ENCODE results near the gene FLCN. TPM values are rescaled to one million over a fixed set of nuclear protein-coding genes. Genes with fewer than 3 reads are reported as not detected.

Gene FLCN
- total RNA-seq, 1 donor from 2014 or later = 73.7 TPM

DNA sequence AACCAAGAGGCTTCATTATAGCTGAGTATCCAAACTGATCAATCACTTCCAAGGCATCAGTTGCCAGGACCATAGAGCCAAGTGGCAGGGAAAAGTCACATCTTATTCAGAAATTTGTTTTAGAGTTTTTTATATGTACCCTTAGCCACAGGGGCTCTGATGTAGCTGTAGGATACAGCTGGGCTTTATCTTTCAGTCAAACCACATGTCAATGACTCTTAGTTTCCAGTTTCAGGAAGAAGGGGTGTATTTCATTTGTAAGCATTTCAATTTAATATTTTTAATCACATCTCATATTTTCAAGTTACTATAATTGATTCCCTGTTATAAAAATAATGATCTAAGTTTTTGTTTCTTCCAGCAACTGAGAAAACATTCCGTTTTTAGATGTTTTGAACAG, 2.9 kb upstream of the FLCN start:
- DNase-seq (ENCODE audit: extremely low read depth, low read depth, low spot score) = no peak

DNA sequence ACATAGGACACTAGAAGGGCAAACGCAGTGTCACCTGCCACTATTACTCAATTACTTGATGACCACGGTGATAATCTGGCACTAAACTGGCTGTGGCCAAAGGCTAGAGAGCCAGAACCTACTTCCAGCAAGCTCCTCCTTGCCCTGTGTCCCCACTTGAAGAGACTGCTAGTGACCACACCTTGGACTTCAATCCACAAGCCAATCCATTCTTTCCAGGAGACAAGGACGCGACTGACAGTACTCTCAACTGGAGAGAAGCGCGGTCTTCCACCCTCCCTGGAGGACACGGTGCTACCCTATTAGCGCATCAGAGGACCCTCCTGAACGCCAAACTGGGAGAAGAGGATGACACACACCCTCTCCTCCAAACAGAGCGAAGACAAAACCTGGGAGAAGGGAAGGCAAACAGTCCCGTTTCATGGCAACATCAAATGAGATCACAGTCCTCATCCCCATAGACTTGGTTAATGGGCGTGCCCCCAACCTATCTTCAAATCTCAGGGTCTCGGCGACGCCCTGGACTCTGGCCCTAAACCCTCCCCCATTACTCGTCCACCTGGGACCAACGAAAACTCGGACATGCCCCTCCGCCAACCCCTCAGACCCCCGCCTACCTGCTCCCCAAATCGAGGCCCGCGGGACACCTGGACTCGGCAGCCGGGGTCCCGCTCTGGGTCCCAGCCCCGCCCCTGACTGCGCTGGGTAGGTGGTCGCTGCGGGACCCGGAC, 508 bp downstream of the FLCN start:
- no peak for DNase-seq (ENCODE audit: extremely low read depth, low read depth, low spot score)

DNA sequence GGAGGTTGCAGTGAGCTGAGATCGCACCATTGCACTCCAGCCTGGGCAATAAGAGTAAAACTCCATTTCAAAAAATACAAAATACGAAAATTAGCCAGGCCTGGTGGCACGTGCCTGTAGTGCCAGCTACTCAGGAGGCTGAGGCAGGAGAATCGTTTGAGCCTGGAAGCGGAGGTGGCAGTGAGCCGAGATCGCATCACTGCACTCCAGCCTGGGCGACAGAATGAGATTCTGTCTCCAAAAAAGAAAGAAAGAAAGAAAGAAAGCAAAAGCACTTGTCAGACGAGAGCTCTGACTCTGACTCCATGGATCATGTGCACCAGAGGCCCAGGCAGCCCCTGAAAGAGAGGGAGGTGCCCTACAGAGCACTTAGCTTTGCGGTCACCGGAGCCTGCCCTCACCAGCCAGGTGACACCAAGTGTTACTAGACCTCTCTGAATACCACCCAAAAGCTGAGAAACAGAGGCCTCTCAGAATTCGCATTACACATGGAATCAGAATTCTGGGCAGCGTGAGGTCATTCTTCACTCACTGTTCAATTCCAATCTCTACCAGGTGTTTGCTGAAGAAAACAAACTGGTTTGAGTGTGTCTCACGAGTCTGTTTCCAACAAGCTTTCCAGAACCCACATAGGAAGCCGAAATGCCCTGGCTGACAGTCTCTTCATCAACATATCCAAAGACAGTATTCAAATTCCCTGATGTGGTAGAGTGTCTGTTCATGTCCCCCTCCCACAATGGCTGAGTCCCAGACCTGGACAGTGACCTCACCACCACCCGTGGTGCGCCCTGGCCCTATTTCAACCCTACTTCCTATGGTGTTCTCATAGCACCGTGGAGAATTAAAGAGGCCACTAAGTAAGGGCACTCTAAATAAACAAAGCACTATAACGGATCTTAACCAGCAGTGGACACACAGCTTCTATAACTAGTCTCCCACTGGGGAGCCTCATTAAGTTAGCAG, 1.5 kb downstream of the FLCN start:
- DNase-seq (ENCODE audit: extremely low read depth, low read depth, low spot score) = no peak

DNA sequence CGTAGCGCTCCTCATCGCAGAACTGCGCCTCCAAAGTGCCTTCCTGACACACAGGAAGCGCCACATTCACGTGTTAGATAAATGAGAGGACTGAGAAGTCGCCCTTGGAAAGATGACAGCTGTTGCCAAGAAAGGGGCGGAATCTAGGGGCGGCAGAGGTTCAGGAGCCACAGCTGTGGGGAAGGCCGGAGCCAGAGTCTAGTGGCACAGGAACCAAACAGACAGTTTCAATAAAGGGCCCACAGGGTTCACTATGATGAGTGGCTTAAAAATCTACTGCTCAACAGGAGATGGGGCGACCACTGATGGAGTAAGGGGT, 4.7 kb downstream of the FLCN start:
- DNase-seq (ENCODE audit: extremely low read depth, low read depth, low spot score) = no peak

DNA sequence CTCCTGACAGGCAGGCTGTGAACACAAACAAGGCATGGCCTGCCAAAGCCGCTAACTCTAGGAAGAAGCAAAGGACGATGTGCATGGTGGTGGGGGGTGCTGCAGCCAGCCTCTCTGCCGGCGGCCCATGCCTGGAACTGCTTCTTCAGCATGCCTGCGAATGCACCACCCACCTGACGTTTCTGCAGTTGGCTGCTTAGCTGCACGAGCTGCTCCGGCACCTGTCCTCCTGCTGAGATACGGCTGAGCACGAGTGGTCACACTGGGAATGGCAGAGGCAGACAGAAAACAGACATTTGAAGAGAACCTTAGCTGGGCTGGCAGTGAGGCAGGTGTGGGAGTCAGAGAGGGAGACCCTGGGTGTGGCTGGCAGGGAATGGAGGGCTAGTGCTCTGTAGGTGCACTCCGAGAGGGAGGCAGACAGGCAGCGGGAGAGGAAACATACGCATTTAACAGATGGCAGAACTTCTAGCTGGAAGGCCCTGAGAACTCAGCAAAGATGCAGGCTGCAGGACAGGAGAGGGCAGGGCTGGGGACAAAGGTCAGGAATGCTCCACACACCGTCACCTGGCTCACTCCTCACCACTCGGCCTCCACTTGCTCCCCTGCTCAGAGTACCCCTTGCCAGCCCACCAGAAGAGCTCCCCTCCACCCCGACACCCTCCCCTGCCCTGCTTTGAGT, 5.2 kb downstream of the FLCN start:
- DNase-seq (ENCODE audit: extremely low read depth, low read depth, low spot score) = no peak

DNA sequence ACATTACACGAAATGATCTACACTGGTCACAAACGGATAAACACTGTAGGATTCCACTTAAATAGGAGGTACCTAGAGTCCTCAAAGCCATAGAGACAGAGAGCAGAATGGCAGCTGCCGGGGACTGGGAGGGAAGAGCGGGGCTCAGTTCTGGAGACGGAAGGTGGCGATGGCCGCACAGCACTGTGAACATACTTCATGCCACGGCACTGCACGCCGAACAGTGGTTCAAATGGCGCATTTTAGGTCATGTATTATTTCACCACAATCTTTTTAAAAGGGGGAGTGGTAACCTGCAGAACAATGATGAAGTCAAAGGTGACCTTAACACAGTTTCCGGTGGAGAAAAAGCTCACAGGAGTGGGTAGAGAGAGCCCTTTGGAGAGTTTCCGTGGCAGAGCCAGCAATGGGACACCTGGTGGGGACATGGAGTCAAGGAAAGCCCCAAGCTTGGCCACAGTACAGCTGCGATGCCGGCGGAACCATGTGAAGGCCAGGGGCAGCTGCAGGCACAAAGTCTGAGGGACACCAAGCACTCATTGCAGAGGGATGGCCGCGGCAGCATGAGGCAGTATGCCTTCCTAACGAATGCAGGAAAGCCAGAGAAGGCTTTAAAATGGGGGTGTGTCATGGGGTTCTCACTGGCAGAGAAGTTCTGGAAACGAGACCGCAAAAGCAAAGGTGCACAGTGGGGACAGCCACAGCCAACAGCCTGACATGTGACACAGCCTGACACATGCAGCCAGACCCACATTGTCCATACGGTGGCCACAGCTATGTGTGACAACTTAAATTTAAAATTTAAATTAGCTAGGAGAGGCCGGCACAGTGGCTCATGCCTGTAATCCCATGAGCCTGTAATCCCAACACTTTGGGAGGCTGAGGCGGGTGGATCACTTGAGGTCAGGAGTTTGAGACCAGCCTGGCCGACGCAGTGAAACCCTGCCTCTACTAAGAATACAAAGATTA, 7.3 kb downstream of the FLCN start:
- no peak for DNase-seq (ENCODE audit: extremely low read depth, low read depth, low spot score)

DNA sequence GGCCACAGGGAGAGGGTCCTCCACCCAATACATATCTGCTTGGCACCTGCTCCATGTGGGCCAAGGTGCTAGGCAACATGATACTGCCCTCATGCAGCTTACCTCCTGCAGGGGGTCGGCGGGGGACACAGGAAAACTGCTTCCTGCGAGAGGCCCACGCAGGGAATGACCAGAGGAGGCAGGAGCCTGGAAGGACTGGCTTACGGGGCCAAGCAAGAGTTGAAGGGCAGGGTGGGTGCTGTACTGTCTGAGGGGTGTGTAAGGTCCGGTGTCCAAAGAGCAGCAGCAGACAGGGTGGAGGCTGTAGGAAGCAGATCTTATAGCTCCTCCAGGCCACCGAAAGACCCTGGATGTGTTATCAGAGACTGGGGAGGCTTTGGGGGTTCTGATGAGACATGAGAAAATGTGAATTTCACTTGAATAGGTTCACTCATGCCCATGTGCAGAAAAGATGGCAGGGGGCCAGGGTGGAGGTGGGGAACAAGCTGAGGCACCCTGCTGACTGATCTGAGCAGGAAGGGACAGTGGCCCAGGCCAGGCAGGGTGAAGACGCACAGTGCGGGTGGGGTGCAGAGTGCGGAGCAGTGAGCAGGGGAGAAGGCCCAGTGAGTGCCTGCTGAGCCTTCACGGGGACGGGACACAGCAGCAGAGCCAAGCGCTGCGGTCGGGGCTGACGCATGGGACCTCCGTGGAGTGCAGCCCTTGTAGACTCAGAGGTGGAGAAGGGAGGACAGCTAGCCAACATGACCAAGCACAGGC, 8.3 kb downstream of the FLCN start:
- DNase-seq (ENCODE audit: extremely low read depth, low read depth, low spot score) = no peak

DNA sequence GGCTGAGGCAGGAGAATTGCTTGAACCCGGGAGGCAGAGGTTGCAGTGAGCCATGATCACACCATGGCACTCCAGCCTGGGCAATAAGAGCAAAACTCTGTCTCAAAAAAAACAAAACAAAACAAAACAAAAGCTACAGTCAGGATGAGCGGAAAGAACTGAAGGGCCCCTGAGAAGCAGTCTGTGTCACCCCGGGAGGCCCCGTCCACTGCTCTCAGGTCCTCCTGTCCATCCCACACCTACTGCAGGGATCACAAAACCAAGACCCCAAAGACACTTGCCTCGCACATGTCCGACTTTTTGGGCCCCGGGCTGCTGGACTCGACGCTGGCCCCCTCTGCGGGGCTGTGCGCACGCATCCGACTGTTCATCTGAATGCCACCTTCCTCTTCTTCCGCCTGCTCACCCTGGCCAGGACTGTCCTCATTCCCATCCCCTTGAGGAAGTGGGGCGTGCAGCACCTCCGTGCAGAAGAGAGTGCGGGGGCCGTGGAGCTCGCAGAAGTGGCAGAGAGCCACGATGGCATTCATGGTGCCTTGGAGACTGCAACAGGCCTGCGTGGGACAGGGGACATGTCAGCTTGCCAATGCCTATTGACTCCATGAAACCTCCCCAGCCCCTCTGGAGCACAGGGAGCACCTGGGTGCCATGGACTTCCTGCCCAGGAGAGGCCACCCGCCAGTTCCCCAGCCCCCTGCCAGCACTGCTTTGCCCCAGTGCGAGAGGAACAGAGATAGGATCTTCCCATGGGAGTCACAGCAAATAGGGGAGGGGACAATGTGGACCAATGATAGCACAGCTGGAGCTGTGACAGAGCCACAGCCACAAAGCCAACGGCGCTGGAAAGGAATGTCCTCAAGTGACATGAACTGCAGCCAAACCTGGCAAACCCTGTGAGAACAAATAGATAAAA, 9.1 kb downstream of the FLCN start:
- DNase-seq (ENCODE audit: extremely low read depth, low read depth, low spot score) = no peak

DNA sequence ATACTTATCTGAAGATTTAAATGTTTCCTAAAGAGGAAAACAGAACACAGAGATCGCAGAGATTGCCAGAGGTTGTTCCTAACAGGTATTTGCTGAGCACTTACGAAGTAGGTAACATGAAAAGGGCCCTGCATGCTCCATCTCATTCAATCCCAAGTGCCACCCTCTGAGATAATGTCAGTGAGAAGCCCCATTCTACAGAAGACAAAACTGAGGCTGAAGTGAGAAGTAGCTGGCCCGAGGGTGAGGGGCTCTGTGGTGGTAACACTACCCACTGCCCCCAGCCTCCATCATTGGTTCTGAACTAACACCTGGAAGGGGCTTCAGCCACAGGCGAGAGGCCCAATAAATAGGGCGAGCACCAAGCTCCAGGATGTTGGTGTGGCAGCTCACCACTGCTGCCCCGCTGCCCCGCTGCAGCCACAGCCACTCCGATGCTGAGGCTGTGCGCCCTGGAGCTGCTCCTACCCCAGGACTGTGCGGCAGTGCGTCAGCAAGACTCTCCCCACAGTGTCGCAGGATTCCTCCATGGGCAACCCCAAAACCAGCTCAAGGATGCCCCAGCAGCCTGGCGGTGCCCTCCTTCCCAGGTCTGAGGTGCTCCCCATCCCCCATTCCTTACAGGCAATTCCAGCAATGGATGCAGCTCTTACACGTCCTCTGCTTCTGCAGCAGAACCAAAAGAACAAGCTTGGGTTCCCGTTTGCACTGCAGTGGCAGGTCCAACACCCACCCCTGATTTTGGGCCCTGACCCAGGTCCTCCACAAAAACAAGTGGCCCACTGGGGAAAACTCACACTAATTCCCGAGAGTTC, 10.3 kb downstream of the FLCN start:
- no peak for DNase-seq (ENCODE audit: extremely low read depth, low read depth, low spot score)

DNA sequence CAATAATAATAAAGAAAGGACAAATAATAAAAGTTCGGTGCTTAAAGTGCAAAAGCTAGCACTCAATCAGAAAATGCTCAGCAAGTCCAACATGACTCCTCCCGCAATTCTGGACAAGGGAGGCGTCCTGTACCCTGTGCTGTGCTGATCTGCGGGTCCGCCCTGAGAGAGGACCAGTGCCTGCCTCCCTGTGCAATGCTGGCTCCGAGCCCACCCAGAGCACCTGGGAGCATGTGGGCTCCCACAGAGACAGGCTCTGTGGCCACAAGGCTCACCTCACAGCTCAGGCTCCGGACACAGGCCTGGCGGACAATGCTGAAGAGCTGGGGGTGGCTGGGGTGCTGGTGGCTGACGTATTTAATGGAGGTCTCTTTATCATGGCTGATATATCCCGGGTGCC, 11.1 kb downstream of the FLCN start:
- no peak for DNase-seq (ENCODE audit: extremely low read depth, low read depth, low spot score)

DNA sequence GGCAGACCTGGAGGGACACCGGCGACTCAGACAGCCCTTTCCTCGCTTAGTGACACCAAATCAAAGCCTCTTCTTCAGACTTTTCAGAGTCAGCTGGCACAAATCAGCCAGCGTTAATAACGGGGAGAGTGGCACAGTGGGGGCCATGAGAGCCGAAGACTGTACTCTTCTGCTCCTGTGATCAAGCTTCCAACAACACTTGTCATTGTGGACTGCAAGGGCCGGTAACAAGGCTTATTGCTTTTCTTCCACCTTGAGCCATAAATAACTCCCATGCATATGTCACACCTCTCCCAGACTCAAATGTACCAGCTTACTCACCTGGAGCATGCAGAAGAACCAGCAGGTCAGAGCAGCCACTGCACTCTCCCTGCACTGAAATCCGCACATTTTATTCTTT, 12.8 kb downstream of the FLCN start:
- DNase-seq (ENCODE audit: extremely low read depth, low read depth, low spot score) = no peak

DNA sequence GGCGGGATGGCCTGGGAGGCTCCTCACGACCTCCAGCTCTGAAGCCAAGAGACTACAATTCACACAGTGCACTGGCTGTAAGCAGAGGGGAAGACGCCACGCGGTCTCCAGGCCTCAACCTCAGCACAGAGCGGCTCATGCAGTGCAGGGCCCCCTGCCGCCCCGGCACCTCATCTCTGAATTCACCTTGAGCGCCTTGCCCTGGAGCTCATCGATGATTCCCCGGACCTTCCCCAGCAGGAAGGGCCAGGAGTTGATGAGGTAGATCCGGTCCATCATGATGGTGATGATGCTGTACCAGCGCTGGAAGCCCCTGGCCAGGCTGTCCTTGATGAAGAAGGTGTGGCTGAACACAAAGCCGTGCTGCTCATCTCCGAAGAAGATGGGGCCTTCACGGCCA, 13.2 kb downstream of the FLCN start:
- DNase-seq (ENCODE audit: extremely low read depth, low read depth, low spot score) = no peak

DNA sequence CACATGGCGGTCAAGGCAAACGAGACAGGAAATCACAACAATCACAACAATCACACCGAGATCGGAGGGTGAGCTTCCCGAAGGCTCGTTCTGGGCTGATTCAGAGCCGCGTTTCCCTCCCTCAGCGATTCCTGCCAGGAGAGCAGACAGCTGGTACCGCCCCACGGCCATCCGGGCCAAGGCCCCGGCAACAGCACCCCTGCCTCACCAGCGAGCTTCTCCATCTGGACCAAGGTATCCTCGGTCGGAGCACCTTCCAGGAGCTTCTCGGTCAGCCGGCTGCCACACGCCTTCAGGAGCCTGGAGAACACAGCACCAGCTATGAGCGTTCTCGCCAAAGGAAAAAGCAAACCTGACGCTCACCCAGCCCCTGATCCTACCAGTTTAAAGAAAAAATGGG, 15.6 kb downstream of the FLCN start:
- DNase-seq (ENCODE audit: extremely low read depth, low read depth, low spot score) = no peak

DNA sequence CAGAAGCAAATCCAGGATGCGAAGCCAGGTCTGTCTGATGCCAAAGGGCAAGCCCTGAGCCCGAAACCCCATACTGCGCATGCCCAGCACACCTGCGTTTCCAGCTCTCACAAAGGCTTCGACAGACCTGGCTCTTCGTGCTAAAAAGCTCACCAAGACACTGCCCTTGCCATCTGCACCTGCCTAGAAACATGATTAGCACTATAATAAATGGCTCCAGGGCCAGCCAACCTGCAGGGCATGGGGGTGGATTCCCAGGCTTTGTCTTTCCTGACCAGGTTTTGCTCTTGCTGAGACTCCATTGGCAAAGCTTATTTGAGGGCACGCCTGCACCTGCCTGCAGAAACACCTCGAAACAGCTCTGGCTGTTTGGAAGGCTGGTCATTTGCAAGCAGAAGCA, 16.4 kb downstream of the FLCN start:
- DNase-seq (ENCODE audit: extremely low read depth, low read depth, low spot score) = no peak

DNA sequence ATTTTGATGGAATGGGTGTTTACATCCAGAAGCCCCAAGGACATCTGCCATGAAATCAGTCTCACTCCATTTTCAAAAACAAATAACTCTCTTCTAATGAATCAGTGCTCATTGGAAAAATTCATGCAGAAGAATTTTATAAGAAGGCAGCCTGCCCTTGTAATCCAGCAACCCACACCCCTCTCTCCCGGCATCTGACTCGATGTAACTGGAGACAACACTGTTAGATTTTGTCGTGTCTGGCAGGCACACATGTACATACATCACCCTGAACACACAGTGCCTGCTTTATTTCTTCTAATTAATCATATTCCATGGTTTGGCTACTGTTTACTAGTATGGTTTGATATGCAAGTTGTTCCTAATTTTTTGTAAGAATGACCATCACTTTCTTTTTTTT, 19.0 kb downstream of the FLCN start:
- no peak for DNase-seq (ENCODE audit: extremely low read depth, low read depth, low spot score)

DNA sequence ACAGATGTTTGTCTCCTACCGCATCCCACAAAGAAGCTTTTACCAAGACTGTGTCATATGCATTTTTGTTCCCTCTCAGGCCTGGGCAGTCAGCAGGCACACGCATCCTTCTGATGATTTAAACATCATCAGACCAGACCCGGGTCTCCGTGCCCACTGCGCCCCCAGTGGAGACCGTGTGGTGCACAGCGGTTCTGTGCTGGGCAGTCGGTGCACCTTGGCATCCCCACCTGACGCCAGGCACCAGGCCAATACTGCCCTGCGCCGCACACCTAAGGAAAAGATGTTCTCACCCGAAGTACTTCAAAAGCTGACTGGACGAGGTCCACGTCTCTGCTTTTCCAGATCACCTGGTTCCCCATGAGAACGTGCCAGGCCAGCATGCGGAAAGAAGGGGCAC, 20.2 kb downstream of the FLCN start:
- DNase-seq (ENCODE audit: extremely low read depth, low read depth, low spot score) = no peak

DNA sequence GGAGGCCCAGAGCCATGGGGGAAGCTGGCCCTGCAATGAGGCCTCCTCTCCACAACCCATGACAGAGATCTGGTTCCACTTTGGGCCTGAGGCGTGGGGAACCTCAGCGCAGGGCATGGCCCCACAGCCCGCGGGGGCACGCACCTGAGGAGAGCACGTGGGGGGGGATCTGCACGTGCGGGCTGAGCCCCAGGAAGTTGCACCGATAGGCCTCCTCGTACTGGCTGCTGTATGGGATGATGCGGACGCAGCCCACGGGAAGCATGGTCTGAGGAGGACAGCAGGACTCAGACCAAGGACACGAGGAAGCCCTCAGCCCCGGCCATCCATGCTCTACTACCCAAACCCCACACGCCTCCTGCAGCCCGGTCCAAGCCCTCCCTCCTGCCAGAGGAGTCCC, 20.7 kb downstream of the FLCN start:
- no peak for DNase-seq (ENCODE audit: extremely low read depth, low read depth, low spot score)

DNA sequence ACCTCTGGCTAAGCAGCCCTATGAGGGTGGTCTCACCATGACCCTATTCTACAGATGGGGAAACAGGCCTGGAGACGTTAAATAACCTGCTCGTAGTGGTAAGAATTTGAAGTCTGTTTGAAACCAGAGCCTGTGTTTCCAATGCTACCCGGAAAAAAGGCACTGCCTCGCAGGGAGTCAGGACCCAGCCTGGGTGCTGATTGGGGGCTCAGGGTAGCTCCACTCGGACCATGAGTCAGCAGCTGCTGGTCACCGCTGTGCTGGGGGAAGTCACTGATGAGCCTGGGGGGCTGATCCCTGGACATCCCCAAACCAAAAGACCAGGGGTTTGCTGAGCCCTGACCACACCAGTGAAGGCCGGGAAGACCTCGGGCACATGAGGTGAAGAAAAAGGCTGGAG, 21.4 kb downstream of the FLCN start:
- no peak for DNase-seq (ENCODE audit: extremely low read depth, low read depth, low spot score)
